ENCODE measurements around the gene RSU1.

The RSU1 gene

DNA sequence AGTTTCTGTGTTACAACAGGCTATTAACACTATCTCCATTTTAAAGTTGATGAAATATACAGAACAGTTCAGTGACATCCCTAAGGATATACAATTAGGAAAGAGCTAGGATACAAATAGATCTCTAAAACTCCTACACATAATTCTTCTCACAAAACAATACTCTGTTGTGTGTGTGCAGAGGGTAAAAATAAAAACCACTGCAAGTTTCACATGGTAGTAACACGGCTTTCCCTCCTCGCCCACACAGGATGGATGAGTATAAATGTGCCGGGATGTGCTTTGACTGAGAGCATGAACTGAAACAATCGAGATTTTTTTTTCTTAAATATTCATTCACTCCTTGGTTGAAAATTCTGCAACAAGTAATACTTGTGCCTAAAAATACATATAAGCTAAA lies 164.0 kb downstream of the RSU1 start:
- no peak for DNase-seq

DNA sequence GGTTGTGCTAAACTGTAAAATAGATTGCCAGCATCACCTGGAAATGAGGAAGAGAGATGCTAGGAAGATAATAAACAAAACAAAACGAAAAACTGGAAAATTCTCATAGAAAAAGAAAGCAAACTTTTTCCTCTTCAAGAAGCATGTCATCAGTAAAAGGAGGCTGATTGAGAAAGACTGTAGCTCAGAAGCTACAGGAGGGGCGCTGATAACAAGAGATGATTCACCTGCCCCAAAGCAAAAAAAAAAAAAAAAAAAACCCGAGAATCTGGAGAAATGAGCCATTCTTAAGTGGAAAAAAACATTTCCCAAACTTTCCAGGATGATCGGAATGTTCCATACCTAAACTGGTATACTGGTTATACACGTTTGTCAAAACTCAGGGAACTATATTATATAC lies 165.1 kb downstream of the RSU1 start:
- no peak for DNase-seq

DNA sequence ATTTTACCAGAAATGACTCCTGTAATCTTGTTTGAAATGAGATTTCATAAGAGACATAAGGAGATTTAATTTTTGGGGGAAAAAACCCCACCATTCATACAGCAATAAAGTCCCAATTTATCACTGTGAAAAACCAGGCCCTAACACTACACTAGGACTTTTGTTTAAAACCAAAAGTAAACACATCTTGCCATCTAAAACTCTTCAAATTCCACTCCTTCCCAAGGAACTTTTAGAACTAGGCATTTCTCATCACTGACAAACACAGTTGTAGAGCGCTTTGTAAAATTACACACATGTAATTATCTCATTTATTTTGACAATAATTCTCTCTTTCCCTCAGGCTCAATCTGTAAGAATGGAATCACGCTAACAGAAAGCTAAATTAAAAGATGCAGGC lies 167.5 kb downstream of the RSU1 start:
- no peak for DNase-seq

DNA sequence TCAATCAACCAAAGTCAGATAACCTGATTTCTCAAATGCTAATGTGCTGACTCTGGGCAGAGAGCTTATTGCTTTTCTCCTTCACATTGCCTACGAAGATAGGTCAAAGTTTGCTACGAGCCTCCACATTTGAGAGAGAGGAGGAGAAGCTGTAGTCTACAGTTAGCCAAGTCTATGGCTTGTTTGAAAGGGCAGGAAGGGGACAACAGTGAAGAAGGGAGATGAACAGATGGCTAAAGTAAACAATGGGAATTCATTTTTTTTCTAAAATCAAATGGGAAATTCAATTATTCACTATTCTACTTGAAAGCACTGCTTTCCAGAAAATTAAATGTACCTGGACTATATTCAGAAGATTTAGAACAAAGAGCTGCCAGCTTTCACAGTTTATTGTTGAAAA lies 168.9 kb downstream of the RSU1 start:
- DNase-seq, result no peak

GRCh38 chr10:16646181-16647059 lies 170.8 kb downstream of the RSU1 start:
- no peak for DNase-seq

GRCh38 chr10:16644146-16644545 lies 173.1 kb downstream of the RSU1 start:
- DNase-seq, result no peak

GRCh38 chr10:16643502-16643901 lies 173.7 kb downstream of the RSU1 start:
- DNase-seq, result no peak

- DNase-seq, result no peak
Measured at GRCh38 chr10:16640153-16640552, 177.1 kb downstream of the RSU1 start.

DNA sequence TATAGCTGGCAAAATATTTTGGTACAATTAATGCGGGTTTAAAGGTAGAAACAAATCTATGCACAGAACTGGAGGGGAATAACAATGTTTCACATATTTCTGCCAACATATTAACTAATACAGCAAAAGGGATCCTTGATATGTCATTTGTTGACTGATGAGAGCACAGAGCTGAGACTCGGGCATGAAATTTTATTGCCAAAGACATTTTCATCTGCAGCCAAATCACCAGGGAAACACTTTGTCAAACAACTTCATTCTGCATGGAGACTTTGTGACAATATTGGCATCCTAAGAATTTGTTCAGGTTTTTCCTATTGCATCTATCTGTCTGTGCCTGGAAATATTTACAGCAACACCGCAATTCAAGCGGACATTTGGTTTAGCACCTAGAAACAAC lies 177.8 kb downstream of the RSU1 start:
- no peak for DNase-seq

DNA sequence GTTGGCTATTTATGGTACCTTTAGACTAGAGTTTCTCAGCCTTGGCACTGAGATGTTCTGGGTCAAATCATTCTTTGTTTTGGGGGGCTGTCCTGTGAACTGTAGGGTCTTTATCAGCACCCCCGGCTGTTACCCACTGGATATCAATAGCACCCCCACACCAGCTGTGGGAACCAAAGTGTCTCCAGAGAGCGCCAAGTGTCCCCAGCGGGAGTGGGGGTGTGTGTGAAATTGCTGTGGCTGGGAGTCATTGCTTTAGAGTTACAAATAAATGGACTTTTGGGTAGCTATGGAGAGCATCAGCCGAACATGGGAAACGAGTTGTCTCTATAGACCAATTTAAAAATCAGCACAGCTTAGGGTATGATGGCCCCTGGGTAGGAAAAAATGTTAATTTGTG lies 184.2 kb downstream of the RSU1 start:
- no peak for DNase-seq

DNA sequence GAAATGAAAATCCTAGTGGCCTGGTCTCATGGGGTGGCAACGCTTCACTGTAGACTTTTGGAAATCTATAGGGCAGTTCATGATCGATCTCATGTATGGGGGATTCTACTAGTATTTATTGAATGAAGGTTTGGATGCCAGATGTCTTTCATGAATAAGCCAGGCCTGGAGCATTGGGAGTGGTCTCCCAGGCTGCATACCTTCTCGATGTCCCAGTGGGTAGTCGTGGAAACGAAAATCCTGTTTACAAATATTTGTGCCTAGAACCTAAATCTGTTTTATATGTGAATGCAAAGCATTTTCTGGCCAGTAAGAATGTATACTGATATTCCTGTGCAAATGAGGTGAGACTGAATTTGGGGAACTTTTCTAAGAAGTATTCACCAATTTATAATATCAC lies 190.5 kb downstream of the RSU1 start:
- no peak for DNase-seq

GRCh38 chr10:16612981-16613355 lies 204.3 kb downstream of the RSU1 start:
- no peak for DNase-seq

GRCh38 chr10:16612115-16612980 lies 204.9 kb downstream of the RSU1 start:
- DNase-seq, result no peak

GRCh38 chr10:16611037-16611436 lies 206.2 kb downstream of the RSU1 start:
- no peak for DNase-seq

GRCh38 chr10:16609211-16609610 lies 208.0 kb downstream of the RSU1 start:
- DNase-seq, result no peak

- DNase-seq, result no peak
Measured at GRCh38 chr10:16606923-16607322, 210.3 kb downstream of the RSU1 start.

DNA sequence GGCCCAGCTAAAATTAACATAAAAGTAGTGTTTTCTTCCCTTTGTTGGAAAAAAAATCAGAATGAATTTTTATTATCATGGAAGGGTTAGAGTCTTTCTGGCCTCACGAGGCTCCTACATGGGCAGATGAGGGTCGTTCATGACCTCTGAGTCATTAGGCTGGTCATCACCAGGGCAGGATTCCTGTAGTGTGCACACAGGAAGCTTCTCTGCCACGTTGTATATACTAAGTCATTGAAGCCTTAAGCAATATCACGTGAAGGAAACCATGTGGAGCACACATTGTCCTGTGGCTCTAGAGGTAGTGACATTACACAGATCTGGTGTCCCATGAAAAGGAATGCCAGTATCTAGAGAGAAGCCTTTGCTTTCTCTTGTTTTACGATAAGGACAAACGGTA lies 210.8 kb downstream of the RSU1 start:
- no peak for DNase-seq

GRCh38 chr10:16603308-16603707 lies 213.9 kb downstream of the RSU1 start:
- DNase-seq, result no peak

DNA sequence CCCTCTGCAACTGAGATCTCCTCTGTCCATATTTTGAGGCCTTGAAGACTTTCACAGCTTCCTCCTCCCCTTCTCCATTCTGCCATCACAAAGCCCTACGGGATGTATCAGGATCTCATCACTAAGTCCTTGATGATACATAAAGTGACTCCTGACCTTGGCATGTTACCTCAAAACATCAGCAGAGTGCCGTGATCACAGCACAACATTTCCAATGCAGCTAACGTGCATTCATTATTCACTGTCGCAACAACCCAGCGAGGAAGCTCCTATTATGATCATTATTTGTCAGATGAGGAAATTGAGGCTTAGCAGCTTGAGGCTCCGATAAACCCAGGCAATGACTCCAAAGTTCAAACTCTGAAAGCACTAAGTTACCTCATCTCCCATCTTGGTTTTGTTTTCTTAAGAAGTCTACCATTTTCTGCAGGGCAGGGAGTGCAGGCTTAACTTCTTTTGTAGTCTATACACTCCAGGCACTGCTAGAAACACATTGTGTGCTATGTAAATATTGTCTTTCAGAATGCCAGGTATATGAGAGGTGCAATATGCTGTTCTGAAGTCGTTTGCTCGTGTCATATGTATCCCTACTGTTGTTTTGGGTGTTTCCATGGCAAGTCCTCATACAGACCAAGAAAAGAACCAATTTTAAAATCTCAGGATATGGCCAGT lies 215.0 kb downstream of the RSU1 start:
- DNase-seq, result no peak

- DNase-seq, result no peak
Measured at GRCh38 chr10:16599662-16600061, 217.6 kb downstream of the RSU1 start.

GRCh38 chr10:16597656-16598055 lies 219.6 kb downstream of the RSU1 start:
- no peak for DNase-seq

GRCh38 chr10:16592378-16592777 lies 224.8 kb downstream of the RSU1 start:
- no peak for DNase-seq

DNA sequence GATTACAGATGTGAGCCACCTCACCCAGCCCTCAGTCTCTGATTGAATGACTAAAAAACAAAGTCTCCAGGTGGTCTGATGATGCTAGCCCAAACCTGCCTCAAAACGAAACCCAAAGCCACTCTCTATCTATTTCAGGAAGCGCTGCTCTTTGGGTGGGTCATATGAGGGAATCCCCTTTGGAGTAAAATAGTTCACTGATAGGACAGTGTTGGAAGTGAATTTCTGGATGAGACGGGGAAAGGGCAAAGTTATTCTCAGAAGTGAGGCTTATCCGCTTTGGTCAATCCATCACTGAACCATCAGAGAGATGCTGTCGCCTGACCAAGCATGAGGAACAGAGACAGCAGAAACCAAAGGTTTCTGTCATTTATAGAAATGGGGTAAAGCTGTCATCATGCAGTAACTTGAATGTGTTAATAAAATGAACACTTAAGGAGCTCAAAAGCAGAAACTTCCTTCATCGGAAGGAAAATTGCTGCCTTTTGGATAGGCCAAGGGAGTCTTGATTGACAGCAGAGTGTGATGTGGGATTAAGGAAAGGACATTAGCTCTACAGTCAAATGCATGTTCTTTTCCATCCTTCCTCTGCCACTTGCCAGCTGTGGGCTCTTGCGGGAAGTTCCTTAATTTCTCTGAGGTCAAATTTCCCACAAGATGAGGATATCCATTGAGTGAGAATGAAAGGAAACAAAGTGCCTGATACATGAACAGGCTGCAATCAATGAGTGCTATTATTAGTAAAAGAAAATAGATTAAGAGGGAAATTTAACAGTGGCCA lies 230.7 kb downstream of the RSU1 start:
- DNase-seq, result no peak
